Measurements from ENCODE around the gene VAMP8. TPM values are rescaled to one million over a fixed set of nuclear protein-coding genes. Genes with fewer than 3 reads are reported as not detected.

The VAMP8 gene
- total RNA-seq, 2 donors from 2014 or later, result 39.6 to 111 TPM

GRCh38 chr2:85619617-85620016, 42.2 kb downstream of the VAMP8 start:
- peaks cover 22% of the 10 kb centered on the region for H3K4me1 ChIP-seq
- no peaks in the 10 kb centered on the region for H3K27me3 ChIP-seq
- intact Hi-C loops (cut with DNase I), result no loop called here
- TF ChIP-seq POLR2A (IDR thresholded peaks at IDR 0.05) (no peak), CTCF (IDR thresholded peaks at IDR 0.05) (no peak)
- no peak overlapping the region for H3K4me3 ChIP-seq
- no peak overlapping the region for H3K27ac ChIP-seq
- DNase-seq, result no peak
- H3K36me3 ChIP-seq (replicated peaks in 1 of 2; ENCODE audit: insufficient read depth in 1 of 2, low read depth in 2 of 2), result peaks cover 8 to 28% of the 10 kb centered on the region in 2 donors
- no peak for ATAC-seq
- WGBS, 2 donors, result 92 to 96% methylated on average over 6 of the region's 6 CpGs
- H3K9me3 ChIP-seq, result no peaks in the 10 kb centered on the region

- H3K36me3 ChIP-seq (replicated peaks in 1 of 2; ENCODE audit: insufficient read depth in 1 of 2, low read depth in 2 of 2), result peaks cover 16 to 42% of the 10 kb centered on the region in 2 donors
- intact Hi-C loops (cut with DNase I), result no loop called here
- H3K27ac ChIP-seq, result no peak overlapping the region
- H3K9me3 ChIP-seq, result no peaks in the 10 kb centered on the region
- 87 to 90% methylated on average over 1 of the region's 1 CpG for WGBS, 2 donors
- DNase-seq (no peak), ATAC-seq (no peak)
- H3K4me3 ChIP-seq, result no peak overlapping the region
- peaks cover 15% of the 10 kb centered on the region for H3K4me1 ChIP-seq
- H3K27me3 ChIP-seq, result no peaks in the 10 kb centered on the region
- TF ChIP-seq POLR2A (IDR thresholded peaks at IDR 0.05) (no peak), CTCF (IDR thresholded peaks at IDR 0.05) (no peak)
Measured at GRCh38 chr2:85621338-85621737, 44.0 kb downstream of the VAMP8 start.

- no peak overlapping the region for H3K4me3 ChIP-seq
- no peak for ATAC-seq
- DNase-seq, result no peak
- H3K36me3 ChIP-seq (replicated peaks in 1 of 2; ENCODE audit: insufficient read depth in 1 of 2, low read depth in 2 of 2), result peaks cover 20 to 46% of the 10 kb centered on the region in 2 donors
- intact Hi-C loops (cut with DNase I), result no loop called here
- no peaks in the 10 kb centered on the region for H3K9me3 ChIP-seq
- H3K27ac ChIP-seq, result no peak overlapping the region
- WGBS, 2 donors, result 62 to 65% methylated on average over 5 of the region's 5 CpGs
- TF ChIP-seq CTCF (IDR thresholded peaks at IDR 0.05), result no peak
- no peak for TF ChIP-seq POLR2A (IDR thresholded peaks at IDR 0.05)
- no peaks in the 10 kb centered on the region for H3K27me3 ChIP-seq
- H3K4me1 ChIP-seq, result no peaks in the 10 kb centered on the region
Measured at GRCh38 chr2:85623991-85624390, 46.6 kb downstream of the VAMP8 start.

GRCh38 chr2:85628658-85629057, 51.3 kb downstream of the VAMP8 start:
- no peak overlapping the region for H3K4me3 ChIP-seq
- TF ChIP-seq CTCF (IDR thresholded peaks at IDR 0.05), result no peak
- no peak for TF ChIP-seq POLR2A (IDR thresholded peaks at IDR 0.05)
- H3K27me3 ChIP-seq, result no peaks in the 10 kb centered on the region
- intact Hi-C loops (cut with DNase I), result no loop called here
- ATAC-seq (no peak), DNase-seq (no peak)
- WGBS, 2 donors, result 72 to 89% methylated on average over 2 of the region's 2 CpGs
- H3K4me1 ChIP-seq, result no peaks in the 10 kb centered on the region
- H3K9me3 ChIP-seq, result no peaks in the 10 kb centered on the region
- no peak overlapping the region for H3K27ac ChIP-seq
- H3K36me3 ChIP-seq (replicated peaks in 1 of 2; ENCODE audit: insufficient read depth in 1 of 2, low read depth in 2 of 2), result peaks cover 31 to 49% of the 10 kb centered on the region in 2 donors

- TF ChIP-seq POLR2A (IDR thresholded peaks at IDR 0.05) (no peak), CTCF (IDR thresholded peaks at IDR 0.05) (no peak)
- Histone ChIP-seq H3K27ac (no peak overlapping the region), H3K27me3 (no peaks in the 10 kb centered on the region), H3K36me3 (replicated peaks in 1 of 2; ENCODE audit: insufficient read depth in 1 of 2, low read depth in 2 of 2) (peaks cover 17 to 38% of the 10 kb centered on the region in 2 donors), H3K4me1 (no peaks in the 10 kb centered on the region), H3K9me3 (no peaks in the 10 kb centered on the region), H3K4me3 (no peak overlapping the region)
- ATAC-seq, result no peak
- 81 to 87% methylated on average over 3 of the region's 3 CpGs for WGBS, 2 donors
- intact Hi-C loops (cut with DNase I), result no loop called here
- DNase-seq, result no peak
Measured at GRCh38 chr2:85631316-85631715, 53.9 kb downstream of the VAMP8 start.
